ENCODE measurements around the gene GMPPA. TPM values are rescaled to one million over a fixed set of nuclear protein-coding genes. Genes with fewer than 3 reads are reported as not detected.

GMPPA gene
- total and polyA plus RNA-seq, 8 donors = 16.5 to 185 (median 32.5) TPM

DNA sequence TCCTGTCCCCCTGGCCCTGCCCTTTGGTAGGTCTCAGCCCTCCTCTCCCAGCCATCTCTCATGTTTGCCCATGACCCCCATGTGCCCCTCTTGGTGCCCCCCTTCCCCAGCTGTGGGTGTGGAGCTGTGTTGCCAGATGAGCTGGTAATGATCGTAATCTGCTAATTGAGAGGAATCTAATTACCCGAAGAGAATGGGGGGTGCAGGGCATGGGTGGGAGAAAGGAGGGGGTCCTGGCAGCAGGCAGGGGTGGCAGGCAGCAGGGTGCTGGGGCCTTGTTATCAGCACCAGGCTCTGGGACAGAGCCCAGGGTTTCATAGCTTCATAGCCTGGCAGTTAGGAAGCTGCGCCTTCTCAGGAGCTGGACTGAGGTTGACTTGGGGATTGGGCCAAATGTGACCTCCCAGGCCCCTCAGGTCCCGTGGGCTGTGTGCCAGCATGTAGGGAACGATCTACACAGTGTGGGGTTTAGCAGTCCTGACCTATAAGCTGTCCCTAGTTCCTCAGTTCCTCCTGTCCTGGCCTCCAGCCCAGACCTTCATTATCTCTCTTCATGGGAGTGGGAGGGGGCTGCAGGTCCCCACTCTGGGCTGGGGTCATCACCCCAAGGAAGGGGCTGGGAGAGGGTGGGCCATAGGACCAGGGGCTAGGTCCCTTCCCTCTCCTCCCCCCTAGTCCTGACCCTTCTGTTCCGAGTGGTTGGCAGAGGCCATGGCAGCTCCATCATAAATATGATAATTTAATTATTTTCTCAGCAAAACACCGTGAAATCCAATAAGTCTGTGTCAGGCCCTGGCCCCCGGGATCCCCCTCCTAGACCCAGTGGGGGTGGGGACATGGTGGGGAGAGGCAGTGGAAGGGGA lies 9.1 kb downstream of the GMPPA start:
- peak in 1 of 2 donors; percentile 55 for DNase-seq
- 47 to 52% (median 49%) methylated on average over 7 to 8 of the region's 8 CpGs for WGBS, 5 donors
- peaks cover 30 to 50% (median 47%) of the 10 kb centered on the region in 4 donors for H3K36me3 ChIP-seq

DNA sequence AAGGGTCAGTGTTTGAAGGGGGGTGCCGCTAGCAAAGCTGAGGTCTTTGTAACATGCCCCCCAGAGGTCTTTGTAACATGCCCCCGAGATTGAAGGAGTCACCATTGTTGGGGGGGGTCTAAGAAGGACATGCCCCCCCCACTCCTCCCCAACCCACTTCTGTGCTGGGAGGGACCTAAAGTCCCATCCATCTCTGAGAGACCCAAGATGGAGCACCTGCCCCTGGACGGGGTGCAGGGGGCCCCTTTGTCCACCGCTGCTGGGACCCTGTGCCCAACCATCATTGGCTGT lies 9.7 kb downstream of the GMPPA start:
- intact Hi-C loops (cut with DNase I; ENCODE audit: low total_unique reads) = no loop called here
- TF ChIP-seq CTCF (IDR thresholded peaks at IDR 0.05) (no peak), POLR2A (IDR thresholded peaks at IDR 0.05) (no peak), POLR2AphosphoS5 (IDR thresholded peaks at IDR 0.05) (no peak), EP300 (IDR thresholded peaks at IDR 0.05) (no peak)
- Histone ChIP-seq H3K36me3 (peaks cover 30 to 45% (median 41%) of the 10 kb centered on the region in 4 donors), H3K4me1 (peaks cover 14 to 39% (median 26%) of the 10 kb centered on the region in 4 donors), H3K4me3 (no peak overlapping the region), H3K27ac (no peak overlapping the region), H3K9me3 (no peaks in the 10 kb centered on the region), H3K27me3 (peaks cover 0 to 58% (median 49%) of the 10 kb centered on the region in 3 donors)
- DNase-seq = no peak
- whole genome bisulfite sequencing, 5 donors = 61 to 69% (median 65%) methylated on average over 4 of the region's 4 CpGs

More for the DNA sequence above, 9.1 kb downstream of the GMPPA start:
- peaks cover 0 to 52% (median 44%) of the 10 kb centered on the region in 3 donors for H3K27me3 ChIP-seq
- intact Hi-C loops (cut with DNase I; ENCODE audit: low total_unique reads) = no loop called here
- no peaks in the 10 kb centered on the region for H3K9me3 ChIP-seq
- H3K4me1 ChIP-seq = peaks cover 14 to 38% (median 25%) of the 10 kb centered on the region in 4 donors
- no peak overlapping the region for H3K4me3 ChIP-seq
- TF ChIP-seq POLR2AphosphoS5 (IDR thresholded peaks at IDR 0.05) = no peak
- TF ChIP-seq POLR2A (IDR thresholded peaks at IDR 0.05) = no peak
- TF ChIP-seq CTCF (IDR thresholded peaks at IDR 0.05) = no peak
- no peak for TF ChIP-seq EP300 (IDR thresholded peaks at IDR 0.05)
- no peak overlapping the region for H3K27ac ChIP-seq

- peak overlapping the region in 1 of 4 donors; percentile 40 for H3K4me3 ChIP-seq
- peaks cover 14 to 46% (median 32%) of the 10 kb centered on the region in 4 donors for H3K4me1 ChIP-seq
- H3K27me3 ChIP-seq = peaks cover 0 to 66% (median 57%) of the 10 kb centered on the region in 3 donors
- no peak overlapping the region for H3K27ac ChIP-seq
- peak in 1 of 2 donors; percentile 56 for DNase-seq
- intact Hi-C loops (cut with DNase I; ENCODE audit: low total_unique reads) = no loop called here
- peaks cover 27 to 37% (median 33%) of the 10 kb centered on the region in 4 donors for H3K36me3 ChIP-seq
- TF ChIP-seq EP300 (IDR thresholded peaks at IDR 0.05) (no peak), CTCF (IDR thresholded peaks at IDR 0.05) (no peak), POLR2A (IDR thresholded peaks at IDR 0.05) (no peak), POLR2AphosphoS5 (IDR thresholded peaks at IDR 0.05) (no peak)
- H3K9me3 ChIP-seq = no peaks in the 10 kb centered on the region
- WGBS, 5 donors = 6 to 16% (median 12%) methylated on average over 8 to 14 of the region's 14 CpGs
Measured at GRCh38 chr2:219508971-219509779, 10.5 kb downstream of the GMPPA start.

- Histone ChIP-seq H3K36me3 (peaks cover 22 to 29% (median 25%) of the 10 kb centered on the region in 4 donors), H3K4me1 (peaks cover 14 to 49% (median 37%) of the 10 kb centered on the region in 4 donors), H3K27me3 (peaks cover 0 to 74% (median 65%) of the 10 kb centered on the region in 3 donors), H3K27ac (no peak overlapping the region), H3K4me3 (peak overlapping the region; percentile 23 to 40 (median 33)), H3K9me3 (no peaks in the 10 kb centered on the region)
- 1 to 2% (median 1%) methylated on average over 19 to 26 of the region's 26 CpGs for WGBS, 5 donors
- peak; percentile 59 to 88 for DNase-seq
- TF ChIP-seq CTCF (IDR thresholded peaks at IDR 0.05) (peak in 5 of 7 experiments; percentile 38 to 66 (median 48)), POLR2A (IDR thresholded peaks at IDR 0.05) (no peak)
- intact Hi-C loops (cut with DNase I; ENCODE audit: low total_unique reads) = no loop called here
Measured at GRCh38 chr2:219509780-219510511, 11.3 kb downstream of the GMPPA start.

Data from stomach (tissue), 9 donors.